Transverse colon (tissue), 3 donors: Measurements from ENCODE around the gene SLC22A31.

Source experiments
- POLR2A ChIP-seq: fragments of 450-650 bp; IDR thresholded peaks from one replicate; pipeline ENCODE4 v1.6.1; 2016; ENCODE audit warnings: antibody characterized with exemption, mild to moderate bottlenecking, moderate library complexity
- TF ChIP-seq, protein P1 (sequence below), 5 experiments: fragments of 200-600 bp in 3 of 5; fragments of 450-650 bp in 2 of 5; sonication (generic) in 3 of 5; IDR thresholded peaks; 1 replicate in 2 of 5; 2 replicates in 3 of 5; pipeline ENCODE4 v1.5.1; 2016 to 2017; ENCODE audit warnings: antibody characterized with exemption in 5 of 5, inconsistent platforms in 3 of 5, mild to moderate bottlenecking in 2 of 5, moderate library complexity in 1 of 5

GRCh38 chr16:89243664-89244063 lies 43.3 kb upstream of the SLC22A31 start:
- TF ChIP-seq, protein P1, sequence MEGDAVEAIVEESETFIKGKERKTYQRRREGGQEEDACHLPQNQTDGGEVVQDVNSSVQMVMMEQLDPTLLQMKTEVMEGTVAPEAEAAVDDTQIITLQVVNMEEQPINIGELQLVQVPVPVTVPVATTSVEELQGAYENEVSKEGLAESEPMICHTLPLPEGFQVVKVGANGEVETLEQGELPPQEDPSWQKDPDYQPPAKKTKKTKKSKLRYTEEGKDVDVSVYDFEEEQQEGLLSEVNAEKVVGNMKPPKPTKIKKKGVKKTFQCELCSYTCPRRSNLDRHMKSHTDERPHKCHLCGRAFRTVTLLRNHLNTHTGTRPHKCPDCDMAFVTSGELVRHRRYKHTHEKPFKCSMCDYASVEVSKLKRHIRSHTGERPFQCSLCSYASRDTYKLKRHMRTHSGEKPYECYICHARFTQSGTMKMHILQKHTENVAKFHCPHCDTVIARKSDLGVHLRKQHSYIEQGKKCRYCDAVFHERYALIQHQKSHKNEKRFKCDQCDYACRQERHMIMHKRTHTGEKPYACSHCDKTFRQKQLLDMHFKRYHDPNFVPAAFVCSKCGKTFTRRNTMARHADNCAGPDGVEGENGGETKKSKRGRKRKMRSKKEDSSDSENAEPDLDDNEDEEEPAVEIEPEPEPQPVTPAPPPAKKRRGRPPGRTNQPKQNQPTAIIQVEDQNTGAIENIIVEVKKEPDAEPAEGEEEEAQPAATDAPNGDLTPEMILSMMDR (IDR thresholded peaks at IDR 0.05): no peak
- TF ChIP-seq POLR2A: no peak
